OCI-LY7 (cell line): ENCODE results near the gene CECR2.

ENCODE experiments used
- CTCF ChIP-seq: fragments of 200-600 bp; sonication (generic); conservative IDR thresholded peaks from 2 replicates; pipeline ENCODE4 v1.5.1; 2014; ENCODE audit warnings: mild to moderate bottlenecking, antibody characterized with exemption, low read length, moderate library complexity, mixed read lengths
- EZH2phosphoT487 ChIP-seq: fragments of 200-600 bp; sonication (generic); IDR thresholded peaks from 2 replicates; pipeline ENCODE4 v1.6.1; 2018; ENCODE audit warnings: low read depth, borderline replicate concordance, mild to moderate bottlenecking, mixed run types, antibody characterized with exemption, low read length, moderate library complexity, mixed read lengths

GRCh38 chr22:17444204-17444504 is 74.9 kb downstream of the CECR2 start:
- no peak for TF ChIP-seq CTCF
- TF ChIP-seq EZH2phosphoT487, result no peak
